Fibroblast of skin of left biceps (primary cell): ENCODE results near the gene SRPX.
A peak's percentile ranks its signal among the peaks of the same experiment; 100 is the strongest.

Experiments
- DNase-seq, 2 experiments: peaks; one replicate each; pipeline ENCODE4 v3.0.0-alpha.2; 2013; ENCODE audit warnings: low read depth in 2 of 2

SRPX gene

DNA sequence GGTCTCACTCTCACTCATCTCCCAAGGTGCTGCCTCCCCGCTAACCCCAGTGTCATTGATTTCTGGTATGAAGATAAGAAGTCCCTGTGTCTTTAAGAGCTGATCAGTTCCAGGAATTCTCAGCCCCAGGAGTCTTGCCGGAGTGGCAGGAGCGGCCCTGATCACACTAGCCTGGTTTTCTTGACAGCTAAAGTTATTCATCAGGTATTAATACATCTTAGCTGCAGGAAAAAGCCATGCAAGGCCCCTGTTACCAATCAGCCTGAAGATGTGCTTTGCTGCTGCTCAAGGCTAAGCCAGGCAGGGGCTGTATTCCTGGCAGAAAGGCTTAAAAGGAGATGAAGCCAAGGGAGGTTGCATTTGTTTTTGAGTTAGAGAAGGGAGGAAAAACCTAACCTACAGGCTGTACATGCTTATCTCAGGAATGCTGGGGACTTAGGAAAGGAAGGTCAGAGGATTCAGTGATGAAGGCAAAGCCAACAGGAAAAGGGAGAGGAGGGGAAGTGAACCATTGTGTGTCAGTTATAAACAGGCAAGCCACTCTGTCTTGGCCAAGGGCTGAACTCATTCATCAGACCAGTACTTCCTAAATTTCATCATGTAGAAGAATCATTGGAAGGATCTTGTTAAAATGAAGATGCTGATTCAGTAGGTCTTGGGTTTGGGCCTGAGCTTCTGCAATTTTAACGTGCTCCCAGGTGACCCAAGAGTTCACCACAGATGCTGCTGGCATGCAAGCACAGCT is 8.6 kb downstream of the SRPX start:
- no peak for DNase-seq

- no peak for DNase-seq
Observed at GRCh38 chrX:38206542-38206941, 14.1 kb downstream of the SRPX start.

DNA sequence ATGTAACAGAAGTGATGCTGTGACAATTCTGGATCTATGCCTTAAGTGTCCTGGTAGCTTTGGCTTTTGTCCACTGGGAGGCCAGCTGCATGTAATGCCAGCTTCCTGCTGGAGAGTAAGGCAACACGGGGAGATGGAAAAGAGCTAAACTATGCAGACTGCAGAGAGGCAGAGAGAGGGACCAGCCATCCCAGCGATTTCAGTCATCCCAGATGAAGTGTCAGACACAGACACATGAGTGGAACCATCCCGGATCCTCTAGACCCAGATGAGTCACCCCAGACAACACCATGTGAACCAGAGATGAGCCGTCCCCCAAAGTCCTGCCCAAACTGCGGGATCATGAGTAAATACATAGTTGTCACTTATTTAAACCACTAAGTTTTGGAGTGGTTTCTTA is 14.6 kb downstream of the SRPX start:
- DNase-seq = no peak

DNA sequence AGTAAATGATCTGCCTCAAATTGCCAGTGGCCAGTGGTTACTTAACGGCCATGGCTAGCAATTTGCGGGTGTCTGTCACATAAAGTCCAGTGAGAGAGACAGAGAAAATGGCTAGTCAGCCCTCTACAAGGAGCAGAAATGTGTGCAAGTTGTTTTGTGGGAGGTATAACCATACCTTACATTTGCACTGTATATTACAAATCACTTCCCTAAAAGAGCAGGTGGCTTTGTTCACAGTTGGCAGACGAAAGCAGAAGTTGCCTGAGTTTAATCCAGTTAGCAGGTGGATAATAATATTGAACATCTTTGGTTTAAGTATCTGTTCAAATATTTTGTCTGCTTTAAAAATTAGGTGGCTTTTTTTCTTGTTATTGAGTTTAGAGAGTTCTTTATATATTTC is 15.6 kb downstream of the SRPX start:
- DNase-seq = no peak

DNA sequence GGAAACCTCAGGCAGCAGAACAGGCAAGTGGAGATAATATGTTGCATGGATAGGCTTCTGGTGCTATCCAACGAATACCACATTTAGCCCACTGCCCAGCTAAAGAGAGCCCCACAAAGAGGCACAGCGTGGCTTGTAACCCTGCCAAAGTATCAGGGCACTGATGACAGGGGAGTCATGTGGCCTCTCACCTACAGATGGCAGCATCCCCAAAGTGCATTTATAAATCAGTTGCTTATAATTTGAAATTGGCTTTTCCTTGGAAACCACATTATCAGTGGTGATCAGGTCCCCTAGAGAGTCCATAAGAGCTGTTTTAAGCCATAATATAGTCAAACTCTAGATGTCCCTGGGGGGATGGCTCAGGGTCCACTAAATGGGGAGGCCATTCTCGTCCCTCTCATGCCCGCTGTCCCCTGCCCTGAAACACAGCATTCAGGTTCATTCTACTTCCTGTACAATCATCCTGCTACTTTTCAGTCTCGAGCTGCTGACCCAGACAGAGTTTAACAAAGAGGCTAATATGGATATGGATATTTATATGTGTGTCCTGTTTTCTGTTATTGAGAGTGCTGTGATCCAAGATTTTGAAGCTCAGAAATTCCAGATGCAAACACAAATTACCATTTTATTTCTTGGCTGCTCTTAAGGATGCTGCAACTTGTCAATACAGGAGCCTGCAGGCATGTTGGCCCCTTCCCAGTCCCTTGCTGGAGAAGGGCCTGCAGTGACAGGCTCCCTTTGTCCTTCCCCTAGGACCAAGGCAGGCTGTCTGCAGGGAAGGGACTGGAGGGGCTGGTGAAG is 28.5 kb downstream of the SRPX start:
- no peak for DNase-seq

GRCh38 chrX:38189431-38190250 is 31.0 kb downstream of the SRPX start:
- no peak for DNase-seq

GRCh38 chrX:38183596-38183995 is 37.1 kb downstream of the SRPX start:
- peak; percentile 12 to 18 for DNase-seq

GRCh38 chrX:38181357-38181756 is 39.3 kb downstream of the SRPX start:
- no peak for DNase-seq

GRCh38 chrX:38178396-38178795 is 42.3 kb downstream of the SRPX start:
- DNase-seq = no peak

DNA sequence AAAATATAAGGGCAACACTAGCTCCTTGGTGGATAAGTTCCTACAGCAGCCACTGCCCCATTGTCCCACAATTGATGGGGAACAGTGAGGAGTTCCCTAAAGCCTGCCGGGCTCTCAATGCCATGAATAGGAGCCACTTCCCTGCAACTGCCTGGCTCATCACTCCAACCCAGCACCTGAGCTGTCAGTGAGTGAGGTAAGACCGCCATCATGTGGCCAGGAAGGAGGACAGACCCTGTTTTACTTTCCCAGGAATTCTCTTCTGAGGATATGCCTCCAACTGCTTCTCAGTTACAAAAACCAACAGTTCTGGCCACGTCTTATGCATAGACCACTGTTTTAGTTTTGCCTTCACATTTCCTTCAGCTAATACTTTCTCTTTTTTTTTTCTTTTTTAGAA is 45.5 kb downstream of the SRPX start:
- DNase-seq = no peak

- DNase-seq = no peak
Observed at GRCh38 chrX:38172596-38172995, 48.1 kb downstream of the SRPX start.

DNA sequence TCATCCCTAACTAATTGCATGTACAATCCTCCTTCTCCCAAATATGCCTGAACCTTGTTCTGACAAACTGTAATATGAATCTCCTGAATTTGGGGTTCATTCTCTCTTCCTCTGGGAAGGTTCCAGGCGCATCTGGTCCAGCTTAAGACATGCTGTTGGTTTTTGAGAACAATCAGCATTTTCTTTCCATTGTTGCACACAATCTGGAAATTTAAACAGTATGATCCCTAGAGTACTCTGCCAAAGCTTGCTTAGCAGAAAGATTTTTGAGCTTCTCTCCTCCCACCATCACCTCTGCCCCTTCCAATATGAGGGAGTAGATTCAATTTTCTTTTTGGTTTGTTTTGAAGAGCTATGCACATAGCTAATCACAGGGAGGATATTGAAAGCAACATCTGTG is 50.1 kb downstream of the SRPX start:
- DNase-seq = no peak

GRCh38 chrX:38166478-38167083 is 54.1 kb downstream of the SRPX start:
- DNase-seq = no peak

DNA sequence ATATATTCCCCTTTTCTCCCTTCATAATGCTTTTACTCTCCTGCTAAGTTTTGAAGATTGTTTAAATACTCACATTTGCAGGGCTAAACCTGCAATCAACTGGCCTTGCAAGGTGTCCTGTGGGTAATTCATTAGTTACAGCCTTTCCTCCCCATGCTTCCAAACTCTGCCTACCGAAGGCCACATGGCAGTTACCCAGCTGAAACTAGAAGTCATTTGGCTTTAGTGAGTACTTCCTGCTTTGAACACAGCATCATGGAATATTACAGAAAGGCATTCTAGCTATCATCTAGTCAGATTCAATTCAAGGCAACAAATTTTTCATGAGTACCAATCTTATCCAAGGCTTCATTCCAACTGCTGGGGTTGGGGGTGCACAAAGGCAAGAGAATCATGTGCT is 55.6 kb downstream of the SRPX start:
- no peak for DNase-seq

DNA sequence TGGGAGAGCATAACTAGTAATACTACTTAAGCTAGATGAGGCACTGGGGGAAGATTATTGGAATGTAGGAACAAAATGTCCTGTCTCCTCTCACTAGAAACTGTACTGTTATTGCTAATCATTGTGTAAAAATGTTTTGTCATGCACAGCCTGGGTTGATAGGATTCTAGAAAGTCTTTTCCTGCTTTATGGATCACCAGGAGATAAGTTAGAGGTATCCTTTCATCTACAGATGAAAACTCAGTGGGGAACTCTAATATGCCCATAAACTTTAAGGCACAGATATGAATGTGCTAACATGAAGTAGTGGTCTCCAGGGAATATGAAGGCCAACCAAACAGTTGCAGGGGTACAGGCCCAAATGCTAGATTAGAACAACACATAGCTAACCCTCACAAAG is 57.5 kb downstream of the SRPX start:
- no peak for DNase-seq

- no peak for DNase-seq
Observed at GRCh38 chrX:38156838-38157237, 63.8 kb downstream of the SRPX start.

- no peak for DNase-seq
Observed at GRCh38 chrX:38154818-38155217, 65.9 kb downstream of the SRPX start.

GRCh38 chrX:38154340-38154739 is 66.3 kb downstream of the SRPX start:
- DNase-seq = no peak

GRCh38 chrX:38151441-38151840 is 69.2 kb downstream of the SRPX start:
- DNase-seq = peak; percentile 69

GRCh38 chrX:38150993-38151392 is 69.7 kb downstream of the SRPX start:
- DNase-seq = no peak

DNA sequence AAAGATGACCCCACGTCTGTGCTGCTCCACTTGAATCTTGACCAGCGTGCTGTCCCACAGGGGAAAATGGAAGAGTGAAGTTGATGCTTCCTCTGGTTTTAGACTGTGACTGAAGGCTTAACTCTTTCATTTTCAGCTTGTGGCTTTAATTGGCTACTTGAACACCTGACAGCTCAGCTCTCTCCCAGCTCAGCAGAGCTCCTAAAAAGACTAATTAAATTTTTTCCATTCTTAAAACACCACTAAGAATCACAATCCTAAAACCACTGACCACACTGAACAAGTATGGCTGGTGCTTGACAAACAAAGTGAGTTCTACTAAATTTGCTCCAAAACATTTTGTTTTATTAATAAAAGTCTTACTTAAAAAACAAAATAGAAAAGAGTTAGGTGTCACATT is 71.7 kb downstream of the SRPX start:
- DNase-seq = no peak

GRCh38 chrX:38142610-38143009 is 78.1 kb downstream of the SRPX start:
- DNase-seq = peak; percentile 36 to 43
